C4-2B (cell line): ENCODE measurements around the gene ADCY10.

Experiments used
- H3K27ac ChIP-seq: fragments of 450-650 bp; 2 replicates; pipeline ENCODE4 v1.5.1; 2017
- CTCF ChIP-seq: fragments of 450-650 bp; conservative IDR thresholded peaks from 2 replicates; pipeline ENCODE4 v1.5.1; 2017; ENCODE audit warnings: mild to moderate bottlenecking
- ZFX ChIP-seq: fragments of 450-650 bp; IDR thresholded peaks from 2 replicates; pipeline ENCODE4 v1.6.1; 2017

ADCY10 gene

DNA sequence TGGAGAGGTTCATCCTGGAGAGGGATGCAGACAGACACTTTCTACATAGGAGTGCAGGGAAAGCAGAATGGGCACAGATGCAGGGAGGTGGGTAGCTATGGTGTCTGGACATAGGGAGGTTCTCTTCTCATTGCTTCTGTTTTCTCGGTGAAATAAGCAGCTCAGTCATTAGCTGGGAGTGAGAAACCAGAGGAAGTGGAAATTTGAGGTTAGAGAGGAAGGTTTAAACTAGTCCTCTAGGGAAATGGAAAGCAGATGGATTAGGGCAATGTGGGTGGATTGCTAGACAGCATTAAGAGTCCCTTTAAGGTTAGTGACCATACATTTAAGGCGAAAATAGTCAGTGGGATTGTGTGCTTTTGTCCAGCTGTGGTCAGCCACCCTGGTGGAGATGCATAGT, 152.5 kb downstream of the ADCY10 start:
- TF ChIP-seq ZFX: no peak
- no peak for TF ChIP-seq CTCF
- no peak overlapping the region; the same call in 1 of the 2 replicates for H3K27ac ChIP-seq
